Measurements from ENCODE around the gene DAPP1.

- TF ChIP-seq, protein P1, sequence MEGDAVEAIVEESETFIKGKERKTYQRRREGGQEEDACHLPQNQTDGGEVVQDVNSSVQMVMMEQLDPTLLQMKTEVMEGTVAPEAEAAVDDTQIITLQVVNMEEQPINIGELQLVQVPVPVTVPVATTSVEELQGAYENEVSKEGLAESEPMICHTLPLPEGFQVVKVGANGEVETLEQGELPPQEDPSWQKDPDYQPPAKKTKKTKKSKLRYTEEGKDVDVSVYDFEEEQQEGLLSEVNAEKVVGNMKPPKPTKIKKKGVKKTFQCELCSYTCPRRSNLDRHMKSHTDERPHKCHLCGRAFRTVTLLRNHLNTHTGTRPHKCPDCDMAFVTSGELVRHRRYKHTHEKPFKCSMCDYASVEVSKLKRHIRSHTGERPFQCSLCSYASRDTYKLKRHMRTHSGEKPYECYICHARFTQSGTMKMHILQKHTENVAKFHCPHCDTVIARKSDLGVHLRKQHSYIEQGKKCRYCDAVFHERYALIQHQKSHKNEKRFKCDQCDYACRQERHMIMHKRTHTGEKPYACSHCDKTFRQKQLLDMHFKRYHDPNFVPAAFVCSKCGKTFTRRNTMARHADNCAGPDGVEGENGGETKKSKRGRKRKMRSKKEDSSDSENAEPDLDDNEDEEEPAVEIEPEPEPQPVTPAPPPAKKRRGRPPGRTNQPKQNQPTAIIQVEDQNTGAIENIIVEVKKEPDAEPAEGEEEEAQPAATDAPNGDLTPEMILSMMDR (IDR thresholded peaks at IDR 0.05) = peak; percentile 68
- no peak for TF ChIP-seq EZH2 (IDR thresholded peaks at IDR 0.05)
- TF ChIP-seq EZH2phosphoT487 (IDR thresholded peaks at IDR 0.05) = no peak
These were observed 68.5 kb downstream of the DAPP1 start for GRCh38 chr4:99885063-99885664.

All from neural progenitor cell (in vitro differentiated cells).